ENCODE measurements around the gene C1orf122. TPM values are rescaled to one million over a fixed set of nuclear protein-coding genes. Genes with fewer than 3 reads are reported as not detected.

Gene C1orf122
- total RNA-seq, 1 donor from 2014 or later: 26.1 TPM

DNA sequence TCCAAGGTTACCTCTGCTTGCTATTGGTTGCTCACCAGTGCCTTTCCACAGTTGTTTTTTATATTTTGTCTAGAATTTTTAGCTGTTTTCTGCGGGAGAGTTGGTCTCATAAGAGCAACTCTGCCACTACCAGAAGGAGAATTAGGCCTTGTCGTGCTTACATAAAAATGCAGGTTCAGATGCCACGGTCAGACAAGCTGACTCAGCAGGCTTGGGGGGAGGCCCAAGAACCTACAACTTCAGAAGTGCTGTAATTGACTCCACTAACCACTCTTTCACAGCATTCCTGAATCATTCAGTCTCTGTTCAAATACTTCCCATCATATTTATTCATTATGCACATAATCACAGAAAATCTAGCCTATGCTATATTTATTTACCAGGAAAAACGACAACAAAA lies 23.5 kb downstream of the C1orf122 start:
- no peaks in the 10 kb centered on the region for H3K27me3 ChIP-seq (ENCODE audit: control insufficient read depth, insufficient read depth, low read length)
- H3K36me3 ChIP-seq (ENCODE audit: control insufficient read depth, insufficient read depth, low read length): peaks cover 17% of the 10 kb centered on the region
- no peak overlapping the region for H3K4me3 ChIP-seq (ENCODE audit: low read depth, low read length)
- DNase-seq (ENCODE audit: low read depth): no peak
- FAIRE-seq: no peak
- TF ChIP-seq, protein P1, sequence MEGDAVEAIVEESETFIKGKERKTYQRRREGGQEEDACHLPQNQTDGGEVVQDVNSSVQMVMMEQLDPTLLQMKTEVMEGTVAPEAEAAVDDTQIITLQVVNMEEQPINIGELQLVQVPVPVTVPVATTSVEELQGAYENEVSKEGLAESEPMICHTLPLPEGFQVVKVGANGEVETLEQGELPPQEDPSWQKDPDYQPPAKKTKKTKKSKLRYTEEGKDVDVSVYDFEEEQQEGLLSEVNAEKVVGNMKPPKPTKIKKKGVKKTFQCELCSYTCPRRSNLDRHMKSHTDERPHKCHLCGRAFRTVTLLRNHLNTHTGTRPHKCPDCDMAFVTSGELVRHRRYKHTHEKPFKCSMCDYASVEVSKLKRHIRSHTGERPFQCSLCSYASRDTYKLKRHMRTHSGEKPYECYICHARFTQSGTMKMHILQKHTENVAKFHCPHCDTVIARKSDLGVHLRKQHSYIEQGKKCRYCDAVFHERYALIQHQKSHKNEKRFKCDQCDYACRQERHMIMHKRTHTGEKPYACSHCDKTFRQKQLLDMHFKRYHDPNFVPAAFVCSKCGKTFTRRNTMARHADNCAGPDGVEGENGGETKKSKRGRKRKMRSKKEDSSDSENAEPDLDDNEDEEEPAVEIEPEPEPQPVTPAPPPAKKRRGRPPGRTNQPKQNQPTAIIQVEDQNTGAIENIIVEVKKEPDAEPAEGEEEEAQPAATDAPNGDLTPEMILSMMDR (IDR thresholded peaks at IDR 0.05; ENCODE audit: insufficient read depth, low read length, severe bottlenecking): no peak

- Histone ChIP-seq H3K27me3 (ENCODE audit: control insufficient read depth, insufficient read depth, low read length) (no peaks in the 10 kb centered on the region), H3K36me3 (ENCODE audit: control insufficient read depth, insufficient read depth, low read length) (peaks cover 17% of the 10 kb centered on the region), H3K4me3 (ENCODE audit: low read depth, low read length) (no peak overlapping the region)
- DNase-seq (ENCODE audit: low read depth) (no peak), FAIRE-seq (no peak)
- TF ChIP-seq, protein P1 (IDR thresholded peaks at IDR 0.05; ENCODE audit: insufficient read depth, low read length, severe bottlenecking): no peak
Observed at GRCh38 chr1:37831809-37832208, 24.2 kb downstream of the C1orf122 start.

- Histone ChIP-seq H3K4me3 (ENCODE audit: low read depth, low read length) (no peak overlapping the region), H3K36me3 (ENCODE audit: control insufficient read depth, insufficient read depth, low read length) (peaks cover 27% of the 10 kb centered on the region), H3K27me3 (ENCODE audit: control insufficient read depth, insufficient read depth, low read length) (no peaks in the 10 kb centered on the region)
- TF ChIP-seq, protein P1 (IDR thresholded peaks at IDR 0.05; ENCODE audit: insufficient read depth, low read length, severe bottlenecking): no peak
- DNase-seq (ENCODE audit: low read depth) (no peak), FAIRE-seq (no peak)
Observed at GRCh38 chr1:37836788-37837187, 29.2 kb downstream of the C1orf122 start.

GRCh38 chr1:37839676-37840075 lies 32.1 kb downstream of the C1orf122 start:
- Histone ChIP-seq H3K27me3 (ENCODE audit: control insufficient read depth, insufficient read depth, low read length) (no peaks in the 10 kb centered on the region), H3K36me3 (ENCODE audit: control insufficient read depth, insufficient read depth, low read length) (peaks cover 17% of the 10 kb centered on the region), H3K4me3 (ENCODE audit: low read depth, low read length) (no peak overlapping the region)
- FAIRE-seq (no peak), DNase-seq (ENCODE audit: low read depth) (no peak)
- TF ChIP-seq, protein P1 (IDR thresholded peaks at IDR 0.05; ENCODE audit: insufficient read depth, low read length, severe bottlenecking): no peak

GRCh38 chr1:37840711-37841110 lies 33.1 kb downstream of the C1orf122 start:
- TF ChIP-seq, protein P1 (IDR thresholded peaks at IDR 0.05; ENCODE audit: insufficient read depth, low read length, severe bottlenecking): no peak
- H3K4me3 ChIP-seq (ENCODE audit: low read depth, low read length): no peak overlapping the region
- no peaks in the 10 kb centered on the region for H3K27me3 ChIP-seq (ENCODE audit: control insufficient read depth, insufficient read depth, low read length)
- DNase-seq (ENCODE audit: low read depth) (no peak), FAIRE-seq (no peak)
- H3K36me3 ChIP-seq (ENCODE audit: control insufficient read depth, insufficient read depth, low read length): peaks cover 17% of the 10 kb centered on the region

DNA sequence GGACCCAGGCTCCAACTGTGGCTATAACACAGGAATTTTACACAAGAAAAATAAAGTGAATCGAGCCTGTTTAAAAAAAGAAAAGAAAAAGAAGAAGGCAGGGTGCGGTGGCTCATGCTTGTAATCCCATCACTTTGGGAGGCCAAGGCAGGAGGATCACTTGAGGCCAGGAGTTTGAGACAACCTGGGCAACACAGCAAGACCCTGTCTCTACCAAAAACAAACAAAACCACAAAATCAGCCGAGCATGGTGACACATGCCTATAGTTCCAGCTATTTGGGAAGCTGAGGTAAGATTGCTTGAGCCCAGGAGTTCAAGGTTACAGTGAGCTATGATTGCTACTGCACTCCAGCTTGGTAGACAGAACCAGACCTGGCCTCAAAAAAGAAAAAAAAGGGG lies 34.1 kb downstream of the C1orf122 start:
- TF ChIP-seq, protein P1 (IDR thresholded peaks at IDR 0.05; ENCODE audit: insufficient read depth, low read length, severe bottlenecking): no peak
- DNase-seq (ENCODE audit: low read depth) (no peak), FAIRE-seq (no peak)
- peaks cover 17% of the 10 kb centered on the region for H3K36me3 ChIP-seq (ENCODE audit: control insufficient read depth, insufficient read depth, low read length)
- H3K4me3 ChIP-seq (ENCODE audit: low read depth, low read length): no peak overlapping the region
- no peaks in the 10 kb centered on the region for H3K27me3 ChIP-seq (ENCODE audit: control insufficient read depth, insufficient read depth, low read length)
